Osteocyte (in vitro differentiated cells): Measurements from ENCODE around the gene FOLR1. TPM values are rescaled to one million over a fixed set of nuclear protein-coding genes. Genes with fewer than 3 reads are reported as not detected.
A peak's percentile ranks its signal among the peaks of the same experiment; 100 is the strongest.

ENCODE experiments used
- DNase-seq: peaks from one replicate; pipeline ENCODE4 v3.0.0; 2021; ENCODE audit warnings: mixed read lengths; ENCODE audit not compliant: unreplicated experiment; ENCODE audit errors: extremely low spot score
- H3K27ac Mint-ChIP-seq: one replicate; pipeline ENCODE4 v1.8.0; 2021; ENCODE audit warnings: mild to moderate bottlenecking, mixed read lengths; ENCODE audit not compliant: unreplicated experiment
- H3K27me3 Mint-ChIP-seq: one replicate; pipeline ENCODE4 v1.8.0; 2021; ENCODE audit warnings: mixed read lengths; ENCODE audit not compliant: unreplicated experiment
- H3K36me3 Mint-ChIP-seq: one replicate; pipeline ENCODE4 v1.8.0; 2021; ENCODE audit warnings: mixed read lengths; ENCODE audit not compliant: unreplicated experiment
- H3K4me1 Mint-ChIP-seq: one replicate; pipeline ENCODE4 v1.8.0; 2021; ENCODE audit warnings: mixed read lengths; ENCODE audit not compliant: unreplicated experiment
- H3K4me3 Mint-ChIP-seq: one replicate; pipeline ENCODE4 v1.8.0; 2021; ENCODE audit warnings: mild to moderate bottlenecking, moderate library complexity, mixed read lengths; ENCODE audit not compliant: unreplicated experiment
- H3K9me3 Mint-ChIP-seq: one replicate; pipeline ENCODE4 v1.8.0; 2021; ENCODE audit warnings: mixed read lengths; ENCODE audit not compliant: unreplicated experiment
- total RNA-seq: library from RNA; stranded (reverse); gene quantifications from 2 replicates; pipeline ENCODE4 v1.2.1, GENCODE V29; 2021
- TF ChIP-seq, protein P1 (sequence below): fragments of 200-600 bp; sonication (generic); IDR thresholded peaks from 2 replicates; pipeline ENCODE4 v1.5.0; 2021; ENCODE audit warnings: antibody characterized with exemption, mild to moderate bottlenecking, moderate library complexity

FOLR1 gene
- total RNA-seq, 1 donor from 2014 or later, result not detected

DNA sequence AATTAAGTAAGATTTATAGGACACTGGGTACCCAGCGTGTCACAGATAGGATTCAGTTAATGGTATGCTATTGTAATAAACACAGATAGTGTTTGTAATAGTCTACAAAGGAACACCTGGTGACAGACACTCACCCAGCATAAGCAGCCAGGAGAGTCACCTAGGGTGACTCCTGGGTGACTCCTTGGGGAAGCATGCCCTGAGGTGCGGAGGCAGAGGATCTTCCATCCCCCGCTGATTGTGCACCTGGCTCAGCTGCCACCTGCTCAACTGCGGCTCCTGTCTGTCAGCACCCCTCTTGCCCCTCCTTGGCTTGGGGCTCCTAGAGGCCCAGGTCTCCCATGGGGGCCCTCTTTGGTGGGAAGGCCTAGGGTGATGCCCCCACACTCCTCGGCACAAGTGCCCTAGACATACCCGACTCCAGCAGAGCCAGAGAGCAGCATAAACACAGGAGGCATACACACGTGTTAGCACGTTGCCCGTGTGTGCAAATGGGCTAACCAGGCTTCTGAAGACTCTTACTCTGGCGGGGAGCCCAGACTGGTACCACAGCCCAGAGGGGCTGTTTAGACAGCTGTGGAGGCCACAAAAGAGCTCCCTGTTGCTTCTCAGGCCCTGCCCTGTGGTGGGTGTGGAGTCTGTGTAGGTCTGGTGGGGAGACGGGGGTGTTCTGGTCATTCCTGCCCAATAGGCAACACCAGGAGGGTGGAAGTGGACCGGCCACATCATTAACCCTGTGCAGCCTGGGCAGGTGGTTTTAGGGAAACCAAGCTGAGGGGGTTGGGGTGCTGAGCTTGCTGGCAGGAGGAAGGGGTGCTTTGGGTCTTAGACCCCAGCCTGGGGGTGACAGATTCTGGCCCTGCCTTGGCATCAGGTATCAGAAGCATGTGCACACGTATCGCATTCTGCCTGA lies 35.6 kb downstream of the FOLR1 start:
- Mint-ChIP-seq H3K9me3 (no peaks in the 10 kb centered on the region), H3K27ac (peak overlapping the region; percentile 28), H3K36me3 (peaks cover 26% of the 10 kb centered on the region), H3K27me3 (no peaks in the 10 kb centered on the region), H3K4me1 (peaks cover 44% of the 10 kb centered on the region), H3K4me3 (peak overlapping the region; percentile 22)
- DNase-seq, result peak; percentile 92
- TF ChIP-seq, protein P1, sequence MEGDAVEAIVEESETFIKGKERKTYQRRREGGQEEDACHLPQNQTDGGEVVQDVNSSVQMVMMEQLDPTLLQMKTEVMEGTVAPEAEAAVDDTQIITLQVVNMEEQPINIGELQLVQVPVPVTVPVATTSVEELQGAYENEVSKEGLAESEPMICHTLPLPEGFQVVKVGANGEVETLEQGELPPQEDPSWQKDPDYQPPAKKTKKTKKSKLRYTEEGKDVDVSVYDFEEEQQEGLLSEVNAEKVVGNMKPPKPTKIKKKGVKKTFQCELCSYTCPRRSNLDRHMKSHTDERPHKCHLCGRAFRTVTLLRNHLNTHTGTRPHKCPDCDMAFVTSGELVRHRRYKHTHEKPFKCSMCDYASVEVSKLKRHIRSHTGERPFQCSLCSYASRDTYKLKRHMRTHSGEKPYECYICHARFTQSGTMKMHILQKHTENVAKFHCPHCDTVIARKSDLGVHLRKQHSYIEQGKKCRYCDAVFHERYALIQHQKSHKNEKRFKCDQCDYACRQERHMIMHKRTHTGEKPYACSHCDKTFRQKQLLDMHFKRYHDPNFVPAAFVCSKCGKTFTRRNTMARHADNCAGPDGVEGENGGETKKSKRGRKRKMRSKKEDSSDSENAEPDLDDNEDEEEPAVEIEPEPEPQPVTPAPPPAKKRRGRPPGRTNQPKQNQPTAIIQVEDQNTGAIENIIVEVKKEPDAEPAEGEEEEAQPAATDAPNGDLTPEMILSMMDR, result no peak

DNA sequence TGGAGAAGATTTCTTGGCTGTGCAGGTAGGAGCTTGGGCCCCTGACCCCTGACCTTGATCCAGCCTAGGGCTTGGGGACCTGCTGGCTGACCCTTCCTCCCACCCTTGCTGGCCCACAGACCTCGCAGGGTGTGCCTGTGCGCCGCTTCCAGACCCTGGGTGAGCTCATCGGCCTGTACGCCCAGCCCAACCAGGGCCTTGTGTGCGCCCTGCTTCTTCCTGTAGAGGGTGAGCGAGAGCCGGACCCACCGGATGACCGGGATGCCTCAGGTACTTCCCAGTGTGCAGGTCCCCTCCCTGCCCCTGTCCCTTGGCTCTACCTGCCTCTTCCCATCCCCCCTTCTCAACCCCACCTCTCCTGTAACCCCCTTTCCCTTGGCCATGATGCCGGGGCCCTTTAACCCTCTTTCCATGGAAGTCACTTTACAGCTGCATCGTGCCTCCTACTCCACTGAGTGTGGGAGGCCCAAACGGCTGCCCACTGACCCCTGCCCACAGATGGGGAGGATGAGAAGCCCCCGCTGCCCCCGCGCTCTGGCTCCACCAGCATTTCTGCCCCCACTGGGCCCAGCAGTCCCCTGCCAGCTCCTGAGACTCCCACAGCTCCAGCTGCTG lies 36.4 kb downstream of the FOLR1 start:
- Mint-ChIP-seq H3K4me1 (peaks cover 39% of the 10 kb centered on the region), H3K36me3 (peaks cover 29% of the 10 kb centered on the region), H3K4me3 (peak overlapping the region; percentile 22), H3K27me3 (no peaks in the 10 kb centered on the region), H3K27ac (no peak overlapping the region), H3K9me3 (no peaks in the 10 kb centered on the region)
- peak; percentile 79 for DNase-seq
- TF ChIP-seq, protein P1, result peak; percentile 17

DNA sequence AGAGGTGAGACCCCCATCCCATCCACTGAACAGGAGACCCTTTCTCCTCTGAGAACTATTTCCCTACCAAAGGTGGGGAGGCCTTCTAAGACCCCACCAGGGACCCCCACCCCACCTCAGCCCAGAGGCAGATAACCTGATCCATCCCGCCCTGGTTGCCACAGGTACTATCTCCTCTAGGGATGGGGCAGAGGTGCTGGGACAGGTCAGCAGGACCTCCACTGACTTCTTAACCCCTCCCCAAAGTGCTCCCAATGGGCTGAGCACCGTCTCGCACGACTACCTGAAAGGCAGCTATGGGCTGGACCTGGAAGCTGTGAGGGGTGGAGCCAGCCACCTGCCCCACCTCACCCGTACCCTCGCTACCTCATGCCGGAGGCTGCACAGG lies 36.9 kb downstream of the FOLR1 start:
- peak; percentile 73 for DNase-seq
- Mint-ChIP-seq H3K4me3 (no peak overlapping the region), H3K27ac (peak overlapping the region; percentile 54), H3K9me3 (no peaks in the 10 kb centered on the region), H3K36me3 (peaks cover 33% of the 10 kb centered on the region), H3K4me1 (peaks cover 39% of the 10 kb centered on the region), H3K27me3 (no peaks in the 10 kb centered on the region)
- TF ChIP-seq, protein P1, result no peak

DNA sequence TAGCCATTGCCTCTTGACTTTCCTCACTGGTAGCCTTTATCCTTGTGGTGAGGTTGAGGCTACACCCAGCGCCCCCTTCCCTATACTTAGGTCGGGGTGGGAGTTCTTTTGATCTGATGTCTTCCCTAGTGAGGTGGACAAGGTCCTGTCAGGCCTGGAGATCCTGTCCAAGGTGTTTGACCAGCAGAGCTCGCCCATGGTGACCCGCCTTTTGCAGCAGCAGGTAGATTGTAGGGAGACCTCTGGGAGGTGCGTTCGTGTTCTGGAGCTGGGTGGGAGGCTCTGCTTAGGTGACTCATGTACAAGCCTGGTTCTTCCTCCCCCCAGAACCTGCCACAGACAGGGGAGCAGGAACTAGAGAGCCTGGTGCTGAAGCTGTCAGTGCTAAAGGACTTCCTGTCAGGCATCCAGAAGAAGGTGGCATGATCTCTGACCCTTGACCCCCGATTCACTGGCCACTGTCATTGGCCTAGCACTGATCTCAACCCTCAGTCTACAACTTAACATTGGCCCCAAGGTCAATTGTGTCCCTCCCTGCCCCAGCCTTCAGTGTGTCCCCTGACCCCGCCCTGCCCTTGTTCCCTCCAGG lies 37.5 kb downstream of the FOLR1 start:
- Mint-ChIP-seq H3K27me3 (no peaks in the 10 kb centered on the region), H3K4me3 (no peak overlapping the region), H3K36me3 (peaks cover 38% of the 10 kb centered on the region), H3K27ac (peak overlapping the region; percentile 54), H3K4me1 (peaks cover 39% of the 10 kb centered on the region), H3K9me3 (no peaks in the 10 kb centered on the region)
- peak; percentile 51 for DNase-seq
- TF ChIP-seq, protein P1, result no peak
